WTC11 (cell line): Measurements from ENCODE around the gene TMEM117.

ENCODE experiments used
- AFF4 ChIP-seq: sonication (generic); formaldehyde crosslinking; IDR thresholded peaks from 2 replicates; pipeline ENCODE4 v1.8.1; 2023; ENCODE audit warnings: mild to moderate bottlenecking, missing genetic modification reagents, borderline replicate concordance
- AR ChIP-seq: fragments of 250-450 bp; sonication (Bioruptor Pico); IDR thresholded peaks from 2 replicates; pipeline ENCODE4 v1.9.0; 2021; ENCODE audit warnings: mild to moderate bottlenecking
- ATF1 ChIP-seq: sonication (generic); formaldehyde crosslinking; IDR thresholded peaks from 2 replicates; pipeline ENCODE4 v1.8.1; 2023; ENCODE audit warnings: mild to moderate bottlenecking, moderate library complexity, missing genetic modification reagents
- CREB1 ChIP-seq: sonication (generic); formaldehyde crosslinking; IDR thresholded peaks from 2 replicates; pipeline ENCODE4 v1.8.0; 2023; ENCODE audit warnings: mild to moderate bottlenecking, missing genetic modification reagents
- CTCF ChIP-seq: fragments of 200-600 bp; IDR thresholded peaks from 2 replicates; pipeline ENCODE4 v1.8.0; 2022; ENCODE audit warnings: antibody characterized with exemption
- E2F4 ChIP-seq: sonication (generic); formaldehyde crosslinking; IDR thresholded peaks from 2 replicates; pipeline ENCODE4 v1.8.1; 2022; ENCODE audit warnings: low read depth, mild to moderate bottlenecking, moderate library complexity, missing genetic modification reagents, borderline replicate concordance
- FOXJ3 ChIP-seq: sonication (generic); formaldehyde crosslinking; IDR thresholded peaks from 2 replicates; pipeline ENCODE4 v1.9.0; 2021; ENCODE audit warnings: missing genetic modification reagents, mild to moderate bottlenecking, borderline replicate concordance
- GRHL2 ChIP-seq: fragments of 250-450 bp; sonication (Bioruptor Pico); IDR thresholded peaks from 2 replicates; pipeline ENCODE4 v1.8.0; 2022; ENCODE audit warnings: mild to moderate bottlenecking, moderate library complexity; ENCODE audit not compliant: insufficient replicate concordance, severe bottlenecking
- NFYB ChIP-seq: sonication (generic); formaldehyde crosslinking; conservative IDR thresholded peaks from 2 replicates; pipeline ENCODE4 v1.8.0; 2022; ENCODE audit warnings: low read depth, missing genetic modification reagents
- RELA ChIP-seq: sonication (generic); formaldehyde crosslinking; IDR thresholded peaks from 2 replicates; pipeline ENCODE4 v1.8.1; 2022; ENCODE audit warnings: missing genetic modification reagents, mild to moderate bottlenecking, borderline replicate concordance
- SMAD4 ChIP-seq: sonication (generic); formaldehyde crosslinking; IDR thresholded peaks from 2 replicates; pipeline ENCODE4 v1.8.0; 2022; ENCODE audit warnings: mild to moderate bottlenecking, missing genetic modification reagents
- TEAD1 ChIP-seq: sonication (generic); formaldehyde crosslinking; IDR thresholded peaks from 2 replicates; pipeline ENCODE4 v1.8.0; 2022; ENCODE audit warnings: mild to moderate bottlenecking, missing genetic modification reagents
- ZBTB21 ChIP-seq: sonication (generic); formaldehyde crosslinking; IDR thresholded peaks from 2 replicates; pipeline ENCODE4 v1.8.1; 2023; ENCODE audit warnings: mild to moderate bottlenecking, missing genetic modification reagents, borderline replicate concordance
- ZNF281 ChIP-seq: sonication (generic); formaldehyde crosslinking; IDR thresholded peaks from 2 replicates; pipeline ENCODE4 v1.8.0; 2023; ENCODE audit warnings: mild to moderate bottlenecking, missing genetic modification reagents

- TF ChIP-seq ATF1 (CRISPR knock-in tag) (no peak), CTCF (no peak), RELA (CRISPR knock-in tag) (no peak), FOXJ3 (CRISPR knock-in tag) (no peak), SMAD4 (CRISPR knock-in tag) (no peak), AFF4 (CRISPR knock-in tag) (no peak), AR (CRISPR knock-in tag) (no peak), ZBTB21 (no peak), CREB1 (CRISPR knock-in tag) (no peak), E2F4 (no peak), GRHL2 (CRISPR knock-in tag) (no peak), NFYB (no peak), ZNF281 (CRISPR knock-in tag) (no peak), TEAD1 (CRISPR knock-in tag) (no peak)
Measured at GRCh38 chr12:44377443-44378187, 541.7 kb downstream of the TMEM117 start.
